ENCODE measurements around the gene PSMD1. TPM values are rescaled to one million over a fixed set of nuclear protein-coding genes. Genes with fewer than 3 reads are reported as not detected.

PSMD1 gene
- total and polyA plus RNA-seq, 2 experiments from 2014 or later: 148 to 177 TPM

GRCh38 chr2:231144896-231145295, 88.2 kb downstream of the PSMD1 start:
- no peak overlapping the region for H2AFZ ChIP-seq
- H3K27me3 ChIP-seq (ENCODE audit: insufficient read depth): no peaks in the 10 kb centered on the region
- TF ChIP-seq STAT1 (IDR thresholded peaks at IDR 0.05; ENCODE audit: unreplicated experiment) (no peak), JUNB (IDR thresholded peaks at IDR 0.05; ENCODE audit: unreplicated experiment) (no peak), REST (IDR thresholded peaks at IDR 0.05; ENCODE audit: unreplicated experiment) (no peak), EZH2 (IDR thresholded peaks at IDR 0.05; ENCODE audit: low read depth, unreplicated experiment) (no peak), ZNF114 (CRISPR knock-in tag; IDR thresholded peaks at IDR 0.05) (no peak), ETS1 (IDR thresholded peaks at IDR 0.05) (no peak), EZH2phosphoT487 (IDR thresholded peaks at IDR 0.05; ENCODE audit: unreplicated experiment) (no peak), NANOG (IDR thresholded peaks at IDR 0.05; ENCODE audit: borderline replicate concordance) (no peak), CREB1 (CRISPR knock-in tag; IDR thresholded peaks at IDR 0.05; ENCODE audit: low read depth) (no peak), POLR2AphosphoS5 (IDR thresholded peaks at IDR 0.05; ENCODE audit: low read depth) (no peak), ZNF331 (CRISPR knock-in tag; IDR thresholded peaks at IDR 0.05; ENCODE audit: low read depth) (no peak), ZNF462 (CRISPR knock-in tag; IDR thresholded peaks at IDR 0.05) (no peak), CTCF (conservative IDR thresholded peaks at IDR 0.05; ENCODE audit: low read depth in 2 of 2) (no peak)
- no peaks in the 10 kb centered on the region; the same call in 1 of the 2 replicates for H3K79me2 ChIP-seq (replicated peaks; ENCODE audit: insufficient read depth)
- peaks cover 6% of the 10 kb centered on the region; the same call in 1 of the 2 replicates for H3F3A ChIP-seq (replicated peaks; ENCODE audit: low read depth)
- H3K4me1 Mint-ChIP-seq: no peaks in the 10 kb centered on the region
- no peak overlapping the region for H3K4me3 Mint-ChIP-seq
- no peak overlapping the region for H3K27ac Mint-ChIP-seq
- DNase-seq (ENCODE audit: low spot score) (no peak), ATAC-seq (no peak)
- no peak overlapping the region for H3K4me3 ChIP-seq
- no peaks in the 10 kb centered on the region for H3K9me2 ChIP-seq (ENCODE audit: insufficient read depth)
- peaks cover 6% of the 10 kb centered on the region; the same call in 1 of the 2 replicates for H3K36me3 ChIP-seq (ENCODE audit: insufficient read depth)
- no peaks in the 10 kb centered on the region for H3K27me3 Mint-ChIP-seq (ENCODE audit: insufficient read depth, low read depth, poor library complexity)
- no peak overlapping the region for H3K27ac ChIP-seq (ENCODE audit: low read depth)
- H3K4me1 ChIP-seq (ENCODE audit: insufficient read depth): no peaks in the 10 kb centered on the region
- no peaks in the 10 kb centered on the region for H4K20me1 ChIP-seq (replicated peaks; ENCODE audit: insufficient read depth)
- H3K9me3 Mint-ChIP-seq: no peaks in the 10 kb centered on the region
- no peak overlapping the region for H3K4me2 ChIP-seq
- peaks cover 17% of the 10 kb centered on the region; the same call in 2 of the 3 replicates for H3K36me3 Mint-ChIP-seq (ENCODE audit: low read depth)

Data from GM23338 (cell line).